Inflammatory macrophage treated with lipopolysaccharide for 4 hours (primary cell): Measurements from ENCODE around the gene SMC4.

Experiments used
- DNase-seq: peaks from one replicate; pipeline ENCODE4 v3.0.0-alpha.2; 2020

The SMC4 gene

GRCh38 chr3:160480931-160481330 lies 81.5 kb downstream of the SMC4 start:
- DNase-seq = no peak

GRCh38 chr3:160481856-160482255 lies 82.4 kb downstream of the SMC4 start:
- DNase-seq = no peak

GRCh38 chr3:160482796-160483195 lies 83.3 kb downstream of the SMC4 start:
- DNase-seq = no peak
